ENCODE data around the gene VWA3B.

GRCh38 chr2:98037666-98038336 lies 49.2 kb upstream of the VWA3B start:
- TF ChIP-seq CTCF (IDR thresholded peaks at IDR 0.05) (no peak), POLR2A (IDR thresholded peaks at IDR 0.05) (no peak)
